Karpas-422 (cell line): ENCODE results near the gene PLPP1. TPM values are rescaled to one million over a fixed set of nuclear protein-coding genes. Genes with fewer than 3 reads are reported as not detected.

ENCODE experiments used
- DNase-seq: peaks from one replicate; pipeline ENCODE4 v3.0.0-alpha.2; 2015
- H2AFZ ChIP-seq: fragments of 200-600 bp; sonication (generic); 2 replicates; pipeline ENCODE4 v1.6.1; 2014; ENCODE audit warnings: antibody characterized with exemption, low read length, mixed read lengths
- H3K27ac ChIP-seq: fragments of 200-600 bp; sonication (generic); 2 replicates; pipeline ENCODE4 v1.5.1; 2014; ENCODE audit warnings: mild to moderate bottlenecking, low read length, moderate library complexity
- H3K27me3 ChIP-seq: fragments of 200-600 bp; sonication (generic); 2 replicates; pipeline ENCODE4 v1.6.1; 2014; ENCODE audit warnings: low read length, mixed read lengths
- H3K36me3 ChIP-seq: fragments of 200-600 bp; sonication (generic); 2 replicates; pipeline ENCODE4 v1.6.1; 2014; ENCODE audit warnings: low read length, mixed read lengths; ENCODE audit not compliant: insufficient read depth
- H3K4me1 ChIP-seq: fragments of 200-600 bp; sonication (generic); 2 replicates; pipeline ENCODE4 v1.6.1; 2014; ENCODE audit warnings: mild to moderate bottlenecking, low read length, mixed read lengths
- H3K4me2 ChIP-seq: fragments of 200-600 bp; sonication (generic); 2 replicates; pipeline ENCODE4 v1.6.1; 2014; ENCODE audit warnings: low read length, low read depth, mild to moderate bottlenecking; ENCODE audit not compliant: poor library complexity, severe bottlenecking
- H3K4me3 ChIP-seq: fragments of 200-600 bp; sonication (generic); 2 replicates; pipeline ENCODE4 v1.5.1; 2014; ENCODE audit warnings: mild to moderate bottlenecking, antibody characterized with exemption, low read length, mixed read lengths
- H3K79me2 ChIP-seq: fragments of 200-600 bp; sonication (generic); 2 replicates; pipeline ENCODE4 v1.6.1; 2014; ENCODE audit warnings: mild to moderate bottlenecking, low read length, mixed read lengths
- H3K9ac ChIP-seq: fragments of 200-600 bp; sonication (generic); 2 replicates; pipeline ENCODE4 v1.6.0; 2014; ENCODE audit warnings: low read length
- H3K9me2 ChIP-seq: fragments of 200-600 bp; sonication (generic), shearing (Covaris generic); replicated peaks from 2 replicates; pipeline ENCODE4 v1.6.0; 2014; ENCODE audit warnings: mild to moderate bottlenecking, low read length, moderate library complexity; ENCODE audit not compliant: insufficient read depth
- H3K9me3 ChIP-seq: fragments of 300-700, 200-600 bp; sonication (generic); 2 replicates; pipeline ENCODE4 v1.6.1; 2014; ENCODE audit warnings: low read length, mixed read lengths
- H4K20me1 ChIP-seq: fragments of 200-600 bp; sonication (generic); 2 replicates; pipeline ENCODE4 v1.6.1; 2014; ENCODE audit warnings: mild to moderate bottlenecking, antibody characterized with exemption, low read length, low read depth; ENCODE audit not compliant: insufficient read depth
- total RNA-seq: library from RNA; depleted of rRNA; stranded (reverse); fragments of >200 nt; shearing (Covaris generic); gene quantifications from 2 replicates; pipeline ENCODE4 v1.2.3, GENCODE V29; 2014; ENCODE audit warnings: low replicate concordance

Gene PLPP1
- total RNA-seq, 1 experiment from 2014 or later: 5.9 TPM

DNA sequence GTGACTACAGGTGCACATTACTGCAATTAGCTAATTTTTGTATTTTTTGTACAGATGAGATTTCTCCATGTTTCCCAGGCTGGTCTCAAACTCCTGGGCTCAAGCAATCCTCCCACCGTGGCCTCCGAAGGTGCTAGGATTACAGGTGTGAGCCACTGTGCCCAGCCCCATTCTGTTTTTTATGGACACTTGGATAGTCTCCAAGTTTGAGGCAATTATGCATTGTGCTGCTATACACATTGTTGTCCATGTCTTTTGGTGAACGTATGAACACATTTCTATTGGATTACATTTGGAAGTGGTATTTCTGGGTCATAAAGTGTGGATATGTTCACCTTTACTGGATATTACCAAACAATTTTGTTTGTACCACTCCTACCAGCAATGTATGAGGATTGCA lies 22.4 kb upstream of the PLPP1 start:
- Histone ChIP-seq H3K27ac (no peak overlapping the region), H3K36me3 (no peaks in the 10 kb centered on the region), H3K4me2 (no peak overlapping the region), H3K4me1 (no peaks in the 10 kb centered on the region), H3K9ac (no peak overlapping the region), H3K9me2 (no peaks in the 10 kb centered on the region), H3K27me3 (no peaks in the 10 kb centered on the region), H3K9me3 (no peaks in the 10 kb centered on the region), H3K4me3 (no peak overlapping the region), H2AFZ (no peak overlapping the region), H4K20me1 (no peaks in the 10 kb centered on the region), H3K79me2 (no peaks in the 10 kb centered on the region)
- DNase-seq: no peak

DNA sequence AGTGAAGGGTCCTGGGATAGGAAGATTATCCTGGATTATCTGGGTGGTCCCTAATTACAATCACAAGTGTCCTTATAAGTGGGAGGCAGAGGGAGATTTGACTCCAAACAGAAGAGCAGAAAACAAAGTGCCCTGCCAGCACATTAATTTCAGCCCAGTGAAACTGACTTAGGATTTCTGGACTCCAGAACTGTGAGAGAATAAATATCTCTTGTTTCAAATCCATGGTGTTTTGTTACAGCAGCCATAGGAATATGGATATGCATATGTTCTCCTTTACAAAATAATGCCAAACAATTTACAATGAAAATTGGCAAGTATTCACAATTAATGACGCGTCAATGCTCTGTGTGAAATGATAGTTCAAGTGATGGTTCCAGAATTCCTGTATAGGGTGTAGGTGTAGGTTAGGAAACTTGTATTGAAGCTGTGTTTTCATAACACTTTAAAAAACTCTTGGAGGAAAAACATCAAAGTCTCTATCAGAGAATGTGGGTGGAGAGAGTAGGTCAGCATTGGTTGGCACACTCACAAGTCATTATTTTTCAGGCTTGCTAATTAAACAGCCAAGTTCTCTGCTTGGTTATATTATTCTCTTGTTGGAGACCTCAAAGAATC lies 19.9 kb upstream of the PLPP1 start:
- Histone ChIP-seq H3K27me3 (no peaks in the 10 kb centered on the region), H3K4me3 (no peak overlapping the region), H3K9ac (no peak overlapping the region), H3K79me2 (no peaks in the 10 kb centered on the region), H3K27ac (no peak overlapping the region), H3K9me2 (no peaks in the 10 kb centered on the region), H3K4me1 (no peaks in the 10 kb centered on the region), H2AFZ (no peak overlapping the region), H3K4me2 (no peak overlapping the region), H3K36me3 (no peaks in the 10 kb centered on the region), H4K20me1 (no peaks in the 10 kb centered on the region), H3K9me3 (no peaks in the 10 kb centered on the region)
- DNase-seq: no peak

- no peaks in the 10 kb centered on the region for H3K9me2 ChIP-seq
Measured at GRCh38 chr5:55551904-55552303, 17.1 kb upstream of the PLPP1 start.

GRCh38 chr5:55551358-55551757 lies 16.6 kb upstream of the PLPP1 start:
- no peaks in the 10 kb centered on the region for H4K20me1 ChIP-seq
- H3K36me3 ChIP-seq: no peaks in the 10 kb centered on the region
- no peak overlapping the region for H3K4me2 ChIP-seq
- no peaks in the 10 kb centered on the region for H3K27me3 ChIP-seq
- no peak for DNase-seq
- no peaks in the 10 kb centered on the region for H3K4me1 ChIP-seq
- H3K79me2 ChIP-seq: no peaks in the 10 kb centered on the region
- no peak overlapping the region for H3K27ac ChIP-seq
- no peaks in the 10 kb centered on the region for H3K9me3 ChIP-seq
- no peak overlapping the region for H3K4me3 ChIP-seq
- H2AFZ ChIP-seq: no peak overlapping the region
- no peaks in the 10 kb centered on the region for H3K9me2 ChIP-seq
- H3K9ac ChIP-seq: no peak overlapping the region

More at GRCh38 chr5:55551904-55552303, 17.1 kb upstream of the PLPP1 start:
- Histone ChIP-seq H3K4me3 (no peak overlapping the region), H3K4me1 (no peaks in the 10 kb centered on the region), H3K27me3 (no peaks in the 10 kb centered on the region), H3K4me2 (no peak overlapping the region), H3K9ac (no peak overlapping the region), H3K27ac (no peak overlapping the region), H2AFZ (no peak overlapping the region), H4K20me1 (no peaks in the 10 kb centered on the region), H3K36me3 (no peaks in the 10 kb centered on the region), H3K9me3 (no peaks in the 10 kb centered on the region), H3K79me2 (no peaks in the 10 kb centered on the region)
- DNase-seq: no peak

GRCh38 chr5:55547781-55548180 lies 13.0 kb upstream of the PLPP1 start:
- H2AFZ ChIP-seq: no peak overlapping the region
- no peaks in the 10 kb centered on the region for H3K79me2 ChIP-seq
- H3K27ac ChIP-seq: no peak overlapping the region
- no peak overlapping the region for H3K4me2 ChIP-seq
- H3K9me3 ChIP-seq: no peaks in the 10 kb centered on the region
- no peak overlapping the region for H3K9ac ChIP-seq
- no peak overlapping the region for H3K4me3 ChIP-seq
- H3K27me3 ChIP-seq: no peaks in the 10 kb centered on the region
- H4K20me1 ChIP-seq: no peaks in the 10 kb centered on the region
- DNase-seq: no peak
- H3K36me3 ChIP-seq: no peaks in the 10 kb centered on the region
- H3K9me2 ChIP-seq: no peaks in the 10 kb centered on the region
- H3K4me1 ChIP-seq: no peaks in the 10 kb centered on the region

DNA sequence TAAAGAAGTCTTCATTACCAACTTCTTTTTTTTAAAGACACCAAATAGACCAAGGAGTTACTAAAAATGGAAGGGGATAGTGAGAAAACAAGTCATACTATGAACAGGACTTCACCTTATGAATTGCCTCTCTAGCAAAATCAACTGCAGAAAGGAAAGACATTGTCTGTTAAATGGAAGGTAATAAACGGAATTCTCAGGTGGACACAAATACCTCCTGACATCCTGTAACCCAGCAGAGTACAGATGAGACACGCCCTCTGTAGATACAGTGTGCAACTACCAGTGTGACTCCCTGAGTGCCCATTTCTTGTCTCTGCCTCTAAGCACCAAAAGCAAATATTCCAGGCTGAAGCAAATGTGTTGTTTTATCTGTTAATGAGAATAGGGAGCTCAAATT lies 12.2 kb upstream of the PLPP1 start:
- Histone ChIP-seq H3K4me2 (no peak overlapping the region), H3K9ac (no peak overlapping the region), H3K36me3 (no peaks in the 10 kb centered on the region), H3K9me3 (no peaks in the 10 kb centered on the region), H2AFZ (no peak overlapping the region), H3K27ac (no peak overlapping the region), H3K4me3 (no peak overlapping the region), H4K20me1 (no peaks in the 10 kb centered on the region), H3K9me2 (no peaks in the 10 kb centered on the region), H3K4me1 (no peaks in the 10 kb centered on the region), H3K79me2 (no peaks in the 10 kb centered on the region), H3K27me3 (no peaks in the 10 kb centered on the region)
- DNase-seq: no peak

GRCh38 chr5:55544341-55544740 lies 9.6 kb upstream of the PLPP1 start:
- no peaks in the 10 kb centered on the region for H3K36me3 ChIP-seq
- H3K79me2 ChIP-seq: no peaks in the 10 kb centered on the region
- no peaks in the 10 kb centered on the region for H4K20me1 ChIP-seq
- DNase-seq: no peak
- H3K4me3 ChIP-seq: no peak overlapping the region
- peaks cover 11% of the 10 kb centered on the region for H3K4me1 ChIP-seq
- H2AFZ ChIP-seq: no peak overlapping the region
- H3K27me3 ChIP-seq: no peaks in the 10 kb centered on the region
- H3K4me2 ChIP-seq: no peak overlapping the region
- H3K9me2 ChIP-seq: no peaks in the 10 kb centered on the region
- no peak overlapping the region for H3K9ac ChIP-seq
- H3K27ac ChIP-seq: no peak overlapping the region
- no peaks in the 10 kb centered on the region for H3K9me3 ChIP-seq

DNA sequence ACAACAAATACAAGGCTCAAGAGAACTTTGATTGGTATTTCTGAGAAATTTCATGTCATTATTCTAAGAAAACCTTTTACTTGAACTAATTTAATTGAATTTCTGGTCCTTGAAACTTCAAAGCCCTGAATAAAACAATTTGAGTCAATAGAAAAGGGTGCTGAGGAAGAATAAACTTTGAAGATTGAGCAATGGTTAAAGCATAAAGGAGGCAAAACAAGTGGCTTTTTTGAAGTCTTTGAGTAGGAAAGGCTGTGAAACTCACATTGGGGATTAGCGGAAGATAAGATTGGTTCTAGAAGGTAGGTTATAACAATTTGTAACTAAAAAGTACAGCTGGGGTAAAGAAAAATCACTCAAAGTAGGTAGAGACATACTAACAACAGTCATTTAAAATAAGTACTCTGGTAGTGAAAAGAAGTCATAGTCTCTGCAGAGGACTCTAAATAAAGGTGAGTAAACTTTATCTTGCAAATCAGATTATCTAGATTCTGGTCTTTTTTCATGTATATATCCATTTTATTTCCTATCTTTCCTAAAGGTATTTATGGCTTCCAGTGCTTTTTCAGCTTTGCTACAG lies 6.4 kb upstream of the PLPP1 start:
- Histone ChIP-seq H3K27me3 (no peaks in the 10 kb centered on the region), H3K27ac (no peak overlapping the region), H3K9me2 (no peaks in the 10 kb centered on the region), H4K20me1 (no peaks in the 10 kb centered on the region), H3K79me2 (no peaks in the 10 kb centered on the region), H3K4me1 (peaks cover 20% of the 10 kb centered on the region), H3K9me3 (no peaks in the 10 kb centered on the region), H3K9ac (no peak overlapping the region), H3K4me2 (no peak overlapping the region), H2AFZ (no peak overlapping the region), H3K36me3 (no peaks in the 10 kb centered on the region), H3K4me3 (no peak overlapping the region)
- DNase-seq: no peak
